HepG2 (cell line): ENCODE measurements around the gene GGACT. TPM values are rescaled to one million over a fixed set of nuclear protein-coding genes. Genes with fewer than 3 reads are reported as not detected.

ENCODE experiments used
- ATAC-seq: fragments of 200-7000 bp; cut with Tn5 transposase; 3 replicates; pipeline ENCODE4 v1.9.1; 2020; ENCODE audit warnings: mild to moderate bottlenecking, moderate library complexity
- BruUV-seq: library from RNA; stranded (reverse); fragments of 400-500 nt; replicated peaks from 2 replicates; lab custom pipeline; 2021; lab: Mats Ljungman, UMichigan
- CTCF ChIA-PET: fragments of 300-600 bp; formaldehyde crosslinking; extraction: SDS; loops from one replicate; lab custom pipeline; 2021; ENCODE audit warnings: low total read pairs, inconsistent platforms, low intra/inter-chr PET ratio; lab: Yijun Ruan, JAX
- POLR2A ChIA-PET: fragments of 350-600 bp; sonication (Branson Sonifier 250); formaldehyde crosslinking; loops from one replicate; lab custom pipeline; 2020; ENCODE audit warnings: antibody characterized with exemption, inconsistent platforms; lab: Yijun Ruan, JAX
- DNase-seq: peaks from one replicate; pipeline ENCODE4 v3.0.0-alpha.2; 2015; ENCODE audit warnings: low spot score
- FAIRE-seq: peaks from 3 replicates; lab custom pipeline; 2011; peaks lifted over from hg19 to GRCh38; lab: Jason Lieb, UNC
- H2AFZ ChIP-seq: one replicate; pipeline ENCODE4 v1.6.1; 2011; ENCODE audit warnings: low read length, inconsistent platforms
- H3K27ac ChIP-seq: fragments of 300-600 bp; 3 replicates; pipeline ENCODE4 v1.8.0; 2011; ENCODE audit warnings: mixed run types, mild to moderate bottlenecking, mixed read lengths, low read length, inconsistent platforms; ENCODE audit not compliant: insufficient read depth; ENCODE audit errors: extremely low read length
- H3K27me3 ChIP-seq, 2 experiments: fragments of 200-600 bp in 1 of 2; 2 replicates in 1 of 2; 3 replicates in 1 of 2; pipeline versions ENCODE4 v1.6.0 to v1.8.0; 2011; ENCODE audit warnings: low read length in 2 of 2, mild to moderate bottlenecking in 2 of 2, moderate library complexity in 2 of 2, inconsistent platforms in 1 of 2; ENCODE audit not compliant: insufficient read depth in 2 of 2, control insufficient read depth in 1 of 2
- H3K36me3 ChIP-seq, 2 experiments: fragments of 200-600 bp in 1 of 2; replicated peaks in 1 of 2; 2 replicates in 1 of 2; 3 replicates in 1 of 2; pipeline versions ENCODE4 v1.5.1 to v1.8.0; 2011; ENCODE audit warnings: low read length in 2 of 2, inconsistent platforms in 1 of 2; ENCODE audit not compliant: insufficient read depth in 2 of 2, control insufficient read depth in 1 of 2
- H3K4me1 ChIP-seq: 2 replicates; pipeline ENCODE4 v1.5.1; 2012; ENCODE audit warnings: low read length, inconsistent platforms; ENCODE audit not compliant: insufficient read depth
- H3K4me2 ChIP-seq: 2 replicates; pipeline ENCODE4 v1.6.0; 2011; ENCODE audit warnings: low read depth, low read length, inconsistent platforms
- H3K4me3 ChIP-seq, 3 experiments: fragments of 200-600 bp in 1 of 3; sonication (generic), shearing (Covaris generic) in 1 of 3; replicated peaks in 1 of 3; 2 replicates each; pipeline ENCODE4 v1.5.1; 2011 to 2016; ENCODE audit warnings: low read length in 3 of 3, inconsistent platforms in 2 of 3, low read depth in 2 of 3, mild to moderate bottlenecking in 2 of 3, control low read depth in 1 of 3, mixed read lengths in 1 of 3; ENCODE audit not compliant: insufficient read depth in 1 of 3
- H3K79me2 ChIP-seq: one replicate; pipeline ENCODE4 v1.6.1; 2011; ENCODE audit warnings: low read length, inconsistent platforms; ENCODE audit not compliant: insufficient read depth
- H3K9ac ChIP-seq: 2 replicates; pipeline ENCODE4 v1.6.0; 2011; ENCODE audit warnings: mild to moderate bottlenecking, low read depth, low read length, inconsistent platforms; ENCODE audit not compliant: insufficient read depth
- H3K9me3 ChIP-seq: 2 replicates; pipeline ENCODE4 v1.5.1; 2012; ENCODE audit warnings: mild to moderate bottlenecking, low read length
- H4K20me1 ChIP-seq: 2 replicates; pipeline ENCODE4 v1.6.0; 2011; ENCODE audit warnings: inconsistent platforms, mild to moderate bottlenecking, low read length, moderate library complexity; ENCODE audit not compliant: insufficient read depth
- ARHGAP35 ChIP-seq: sonication (generic); formaldehyde crosslinking; IDR thresholded peaks from 2 replicates; pipeline ENCODE4 v1.9.0; 2022; ENCODE audit warnings: mild to moderate bottlenecking, inconsistent platforms, moderate library complexity, missing genetic modification reagents, borderline replicate concordance
- CREM ChIP-seq, 2 experiments: sonication (generic) in 1 of 2; formaldehyde crosslinking in 1 of 2; IDR thresholded peaks; 2 replicates each; pipeline versions ENCODE4 v1.4.0 to v1.6.1; 2016 to 2020; ENCODE audit warnings: antibody characterized with exemption in 1 of 2, mild to moderate bottlenecking in 1 of 2, missing genetic modification reagents in 1 of 2
- MAZ ChIP-seq, 2 experiments: sonication (generic) in 1 of 2; formaldehyde crosslinking in 1 of 2; IDR thresholded peaks; 2 replicates each; pipeline versions ENCODE4 v1.5.0 to v1.6.1; 2012 to 2020; ENCODE audit warnings: low read depth in 2 of 2, mild to moderate bottlenecking in 2 of 2, borderline replicate concordance in 1 of 2, improper control_type of control experiment in 1 of 2, low read length in 1 of 2, missing genetic modification reagents in 1 of 2, moderate library complexity in 1 of 2
- MXI1 ChIP-seq: IDR thresholded peaks from 3 replicates; pipeline ENCODE4 v1.6.1; 2012; ENCODE audit warnings: low read depth, low read length, inconsistent platforms, borderline replicate concordance
- TAF1 ChIP-seq: sonication (generic); formaldehyde crosslinking; IDR thresholded peaks from 2 replicates; pipeline ENCODE4 v1.4.0; 2020; ENCODE audit warnings: missing genetic modification reagents
- YEATS4 ChIP-seq: sonication (generic); formaldehyde crosslinking; IDR thresholded peaks from 2 replicates; pipeline ENCODE4 v1.4.0; 2020; ENCODE audit warnings: missing genetic modification reagents, borderline replicate concordance
- ZFYVE20 ChIP-seq: sonication (generic); formaldehyde crosslinking; IDR thresholded peaks from 2 replicates; pipeline ENCODE4 v1.8.0; 2023; ENCODE audit warnings: low read depth, mild to moderate bottlenecking, moderate library complexity, missing genetic modification reagents, borderline replicate concordance
- WGBS: methylation state at CpG from one replicate; pipeline ENCODE4 v1.1.6; 2017; ENCODE audit warnings: low lambda C conversion rate; 5-methylcytosine and 5-hydroxymethylcytosine counted together
- in situ Hi-C: cut with HindIII; loops from 2 replicates; pipeline ENCODE4 v1.10.0; 2017; ENCODE audit warnings: low pct_unique_long_range_greater_than_20kb; ENCODE audit not compliant: extremely low pct_ligation_motif_present
- intact Hi-C: fragments of 100-400 bp; cut with micrococcal nuclease; formaldehyde crosslinking; loops from one replicate; pipeline ENCODE4 v1.10.0; 2022; ENCODE audit not compliant: unreplicated experiment
- polyA plus RNA-seq, 8 experiments: library from polyadenylated mRNA; depleted of rRNA in 3 of 8; stranded (reverse) in 7 of 8; unstranded in 1 of 8; fragments of >200 nt; fragmentation: Illumina TruSeq in 4 of 8; extraction: Trizol in 4 of 8; gene quantifications; 2 replicates each; pipeline versions ENCODE4 v1.2.1 to v1.2.3, GENCODE V29; 2011 to 2016; ENCODE audit warnings: low read depth in 4 of 8, missing spikeins in 1 of 8, mixed read lengths in 1 of 8; ENCODE audit not compliant: insufficient read depth in 1 of 8
- total RNA-seq, 5 experiments: library from RNA; depleted of rRNA; stranded (reverse); fragments of >200 nt; fragmentation: Illumina TruSeq; extraction: Trizol; gene quantifications; 2 replicates each; pipeline ENCODE4 v1.2.3, GENCODE V29; 2016; ENCODE audit warnings: low read depth in 1 of 5
- TF ChIP-seq, protein P1 (sequence below): sonication (generic); formaldehyde crosslinking; IDR thresholded peaks from 2 replicates; pipeline ENCODE4 v1.8.0; 2022; ENCODE audit warnings: mild to moderate bottlenecking, missing genetic modification reagents, moderate library complexity
- TF ChIP-seq, protein P2 (sequence below): sonication (generic); formaldehyde crosslinking; IDR thresholded peaks from 2 replicates; pipeline ENCODE4 v1.5.0; 2020; ENCODE audit warnings: mild to moderate bottlenecking, missing genetic modification reagents
- TF ChIP-seq, protein P3 (sequence below): sonication (generic); formaldehyde crosslinking; IDR thresholded peaks from 2 replicates; pipeline ENCODE4; 2020; ENCODE audit warnings: missing genetic modification reagents, mild to moderate bottlenecking, borderline replicate concordance

Gene GGACT
- total and polyA plus RNA-seq, 2 of the 13 experiments (the other 11 are each of a cell fraction or from before 2014, with no cell fraction given): 1.7 to 1.9 TPM

DNA sequence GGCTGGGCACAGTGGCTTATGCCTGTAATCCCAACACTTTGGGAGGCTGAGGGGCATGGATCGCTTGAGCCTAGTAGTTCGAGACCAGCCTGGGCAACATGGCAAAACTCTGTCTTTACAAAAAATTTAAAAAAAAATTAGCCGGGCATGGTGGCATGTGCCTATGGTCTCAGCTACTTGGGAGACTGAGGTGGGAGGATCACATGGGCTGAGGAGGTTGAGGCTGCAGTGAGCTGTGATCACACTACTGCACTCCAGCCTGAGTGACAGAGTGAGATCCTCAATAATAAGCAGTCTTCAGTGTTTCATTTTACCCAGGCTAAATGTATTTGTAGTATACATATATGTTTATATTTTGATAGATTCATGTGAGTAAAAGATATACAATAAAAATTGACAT is 85.0 kb downstream of the GGACT start:
- no peak overlapping the region for H3K27ac ChIP-seq
- no peaks in the 10 kb centered on the region for H3K79me2 ChIP-seq
- BruUV-seq: no TSS peak
- no peaks in the 10 kb centered on the region for H3K9me3 ChIP-seq
- ATAC-seq (no peak), FAIRE-seq (no peak)
- 90% methylated on average over 3 of the region's 3 CpGs for WGBS
- ChIA-PET POLR2A (no interaction called here), CTCF (no interaction called here)
- no peaks in the 10 kb centered on the region for H3K4me1 ChIP-seq
- no peak overlapping the region for H3K4me2 ChIP-seq
- H3K36me3 ChIP-seq: no peaks in the 10 kb centered on the region
- no peaks in the 10 kb centered on the region; a peak in 1 of 5 replicates for H3K27me3 ChIP-seq
- H4K20me1 ChIP-seq: no peaks in the 10 kb centered on the region
- in situ Hi-C loops (no loop called here), intact Hi-C loops (no loop called here)
- no peak overlapping the region for H2AFZ ChIP-seq
- TF ChIP-seq MAZ (IDR thresholded peaks at IDR 0.05; ENCODE audit: borderline replicate concordance, low read depth, low read length): no peak
- TF ChIP-seq MAZ (CRISPR knock-in tag; IDR thresholded peaks at IDR 0.05; ENCODE audit: low read depth): no peak
- TF ChIP-seq, protein P1, sequence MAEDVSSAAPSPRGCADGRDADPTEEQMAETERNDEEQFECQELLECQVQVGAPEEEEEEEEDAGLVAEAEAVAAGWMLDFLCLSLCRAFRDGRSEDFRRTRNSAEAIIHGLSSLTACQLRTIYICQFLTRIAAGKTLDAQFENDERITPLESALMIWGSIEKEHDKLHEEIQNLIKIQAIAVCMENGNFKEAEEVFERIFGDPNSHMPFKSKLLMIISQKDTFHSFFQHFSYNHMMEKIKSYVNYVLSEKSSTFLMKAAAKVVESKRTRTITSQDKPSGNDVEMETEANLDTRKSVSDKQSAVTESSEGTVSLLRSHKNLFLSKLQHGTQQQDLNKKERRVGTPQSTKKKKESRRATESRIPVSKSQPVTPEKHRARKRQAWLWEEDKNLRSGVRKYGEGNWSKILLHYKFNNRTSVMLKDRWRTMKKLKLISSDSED (CRISPR knock-in tag): no peak
- no peak for TF ChIP-seq CREM (IDR thresholded peaks at IDR 0.05)
- no peak for TF ChIP-seq CREM (CRISPR knock-in tag; IDR thresholded peaks at IDR 0.05)
- TF ChIP-seq, all 625 proteins: peak for 0
- no peak overlapping the region for H3K9ac ChIP-seq
- H3K4me3 ChIP-seq: no peak overlapping the region
- DNase-seq: no peak

DNA sequence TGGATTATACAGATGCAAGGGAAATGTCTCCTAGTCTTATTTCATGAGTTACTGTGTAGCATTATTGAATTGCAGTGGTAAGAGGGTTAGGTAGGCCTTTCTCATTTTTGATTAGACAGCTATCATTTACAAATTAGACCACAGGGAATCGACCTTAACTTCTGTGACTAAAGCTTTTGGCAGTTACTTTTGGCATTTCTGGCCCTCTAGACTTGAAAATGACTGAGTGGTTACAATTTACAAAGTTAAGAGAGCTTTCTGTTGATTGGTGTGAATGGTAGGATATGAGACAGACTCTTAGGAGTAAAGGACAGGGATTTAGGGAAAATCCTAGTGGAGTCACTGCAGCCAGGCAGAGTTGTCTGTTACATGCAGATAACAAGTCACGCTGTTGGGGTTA is 86.1 kb downstream of the GGACT start:
- Histone ChIP-seq H3K4me1 (no peaks in the 10 kb centered on the region), H3K27me3 (no peaks in the 10 kb centered on the region; a peak in 1 of 5 replicates), H3K4me2 (no peak overlapping the region), H3K79me2 (no peaks in the 10 kb centered on the region), H3K4me3 (no peak overlapping the region), H3K36me3 (no peaks in the 10 kb centered on the region), H3K9ac (no peak overlapping the region), H3K27ac (no peak overlapping the region), H4K20me1 (no peaks in the 10 kb centered on the region), H2AFZ (no peak overlapping the region), H3K9me3 (no peaks in the 10 kb centered on the region)
- no TSS peak for BruUV-seq
- FAIRE-seq: no peak
- CTCF ChIA-PET: no interaction called here
- intact Hi-C loops (no loop called here), in situ Hi-C loops (no loop called here)
- ATAC-seq: no peak
- POLR2A ChIA-PET: no interaction called here
- 58% methylated on average over 2 of the region's 2 CpGs for WGBS
- DNase-seq: no peak
- TF ChIP-seq MXI1 (no peak), ZFYVE20 (CRISPR knock-in tag) (no peak), YEATS4 (CRISPR knock-in tag) (no peak), ARHGAP35 (CRISPR knock-in tag) (no peak), TAF1 (CRISPR knock-in tag) (no peak)
- TF ChIP-seq, protein P2, sequence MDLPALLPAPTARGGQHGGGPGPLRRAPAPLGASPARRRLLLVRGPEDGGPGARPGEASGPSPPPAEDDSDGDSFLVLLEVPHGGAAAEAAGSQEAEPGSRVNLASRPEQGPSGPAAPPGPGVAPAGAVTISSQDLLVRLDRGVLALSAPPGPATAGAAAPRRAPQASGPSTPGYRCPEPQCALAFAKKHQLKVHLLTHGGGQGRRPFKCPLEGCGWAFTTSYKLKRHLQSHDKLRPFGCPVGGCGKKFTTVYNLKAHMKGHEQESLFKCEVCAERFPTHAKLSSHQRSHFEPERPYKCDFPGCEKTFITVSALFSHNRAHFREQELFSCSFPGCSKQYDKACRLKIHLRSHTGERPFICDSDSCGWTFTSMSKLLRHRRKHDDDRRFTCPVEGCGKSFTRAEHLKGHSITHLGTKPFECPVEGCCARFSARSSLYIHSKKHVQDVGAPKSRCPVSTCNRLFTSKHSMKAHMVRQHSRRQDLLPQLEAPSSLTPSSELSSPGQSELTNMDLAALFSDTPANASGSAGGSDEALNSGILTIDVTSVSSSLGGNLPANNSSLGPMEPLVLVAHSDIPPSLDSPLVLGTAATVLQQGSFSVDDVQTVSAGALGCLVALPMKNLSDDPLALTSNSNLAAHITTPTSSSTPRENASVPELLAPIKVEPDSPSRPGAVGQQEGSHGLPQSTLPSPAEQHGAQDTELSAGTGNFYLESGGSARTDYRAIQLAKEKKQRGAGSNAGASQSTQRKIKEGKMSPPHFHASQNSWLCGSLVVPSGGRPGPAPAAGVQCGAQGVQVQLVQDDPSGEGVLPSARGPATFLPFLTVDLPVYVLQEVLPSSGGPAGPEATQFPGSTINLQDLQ: no peak
- TF ChIP-seq, protein P3, sequence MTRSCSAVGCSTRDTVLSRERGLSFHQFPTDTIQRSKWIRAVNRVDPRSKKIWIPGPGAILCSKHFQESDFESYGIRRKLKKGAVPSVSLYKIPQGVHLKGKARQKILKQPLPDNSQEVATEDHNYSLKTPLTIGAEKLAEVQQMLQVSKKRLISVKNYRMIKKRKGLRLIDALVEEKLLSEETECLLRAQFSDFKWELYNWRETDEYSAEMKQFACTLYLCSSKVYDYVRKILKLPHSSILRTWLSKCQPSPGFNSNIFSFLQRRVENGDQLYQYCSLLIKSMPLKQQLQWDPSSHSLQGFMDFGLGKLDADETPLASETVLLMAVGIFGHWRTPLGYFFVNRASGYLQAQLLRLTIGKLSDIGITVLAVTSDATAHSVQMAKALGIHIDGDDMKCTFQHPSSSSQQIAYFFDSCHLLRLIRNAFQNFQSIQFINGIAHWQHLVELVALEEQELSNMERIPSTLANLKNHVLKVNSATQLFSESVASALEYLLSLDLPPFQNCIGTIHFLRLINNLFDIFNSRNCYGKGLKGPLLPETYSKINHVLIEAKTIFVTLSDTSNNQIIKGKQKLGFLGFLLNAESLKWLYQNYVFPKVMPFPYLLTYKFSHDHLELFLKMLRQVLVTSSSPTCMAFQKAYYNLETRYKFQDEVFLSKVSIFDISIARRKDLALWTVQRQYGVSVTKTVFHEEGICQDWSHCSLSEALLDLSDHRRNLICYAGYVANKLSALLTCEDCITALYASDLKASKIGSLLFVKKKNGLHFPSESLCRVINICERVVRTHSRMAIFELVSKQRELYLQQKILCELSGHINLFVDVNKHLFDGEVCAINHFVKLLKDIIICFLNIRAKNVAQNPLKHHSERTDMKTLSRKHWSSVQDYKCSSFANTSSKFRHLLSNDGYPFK: no peak
